Measurements from ENCODE around the gene FBLN2. TPM values are rescaled to one million over a fixed set of nuclear protein-coding genes. Genes with fewer than 3 reads are reported as not detected.

Gene FBLN2
- total and polyA plus RNA-seq, 4 donors, result 16.7 to 494 (median 68.4) TPM

Other genes with a start within 250 kb of the FBLN2 start
- 1 to 10 TPM; 2.8 to 4.8 TPM for gene NUP210, start 128.8 kb upstream of the FBLN2 start, total RNA-seq
- gene NUP210, start 128.8 kb upstream of the FBLN2 start, polyA plus RNA-seq, result under 1 TPM; 0.49 to 0.63 TPM
- 10 to 100 TPM; 16.8 to 19.9 TPM for gene HDAC11, start 68.8 kb upstream of the FBLN2 start, total RNA-seq
- 10 to 100 TPM; 18.9 to 22.2 TPM for gene HDAC11, start 68.8 kb upstream of the FBLN2 start, polyA plus RNA-seq

Data from aorta (tissue), 4 donors.